ENCODE data around the gene C19orf67. TPM values are rescaled to one million over a fixed set of nuclear protein-coding genes. Genes with fewer than 3 reads are reported as not detected.

Gene C19orf67
- total RNA-seq, 4 donors from 2014 or later: not detected

DNA sequence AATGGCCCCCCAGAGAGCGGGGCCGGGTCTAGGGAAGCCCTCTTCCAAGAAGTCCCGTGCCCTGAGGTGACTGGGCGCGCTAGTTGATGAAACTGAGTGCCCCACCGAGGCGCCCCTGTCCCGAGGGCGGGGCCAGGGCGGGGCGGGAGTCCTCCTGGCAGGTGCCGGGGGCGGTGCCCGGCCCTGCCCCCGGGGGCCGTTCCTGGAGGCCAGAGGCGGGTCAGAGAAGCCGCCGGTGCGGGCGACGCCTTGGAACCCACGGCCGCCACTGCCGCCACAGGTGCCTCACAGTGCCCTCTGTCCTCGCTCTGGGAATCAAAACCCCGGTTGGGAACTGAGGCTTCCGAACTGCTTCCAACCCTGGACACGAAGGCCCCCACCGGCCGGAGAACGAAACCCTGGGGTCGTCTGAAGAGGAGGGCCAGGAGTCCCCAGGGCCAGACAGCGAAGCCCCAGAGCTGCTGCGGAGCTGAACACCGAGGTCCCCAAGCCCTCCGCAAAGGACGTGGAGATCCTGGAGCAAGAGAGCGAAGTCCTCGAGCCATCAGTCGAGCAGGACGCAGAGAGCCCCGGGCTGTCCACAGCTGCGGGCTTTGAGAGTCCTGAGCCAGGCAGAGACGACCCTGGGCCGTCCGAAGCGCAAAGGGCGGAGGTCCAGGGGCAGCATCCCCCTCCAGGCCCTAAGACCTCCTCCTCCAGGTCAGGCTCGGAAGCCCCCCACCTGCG lies 12.9 kb downstream of the C19orf67 start, which contains the start of gene MISP3:
Gene MISP3, plus strand, starts transcription at position 252 of the 726 bp plus-strand sequence. CDS start 524 bp downstream, outside the sequence.
- H3K27ac ChIP-seq: peak within 1 kb of the TSS; percentile 86 to 97 (median 90)
- DNase-seq: peak in 1 of 2 donors; percentile 75

GRCh38 chr19:14070268-14071050 lies 15.1 kb downstream of the C19orf67 start:
- intact Hi-C loops (cut with DNase I; ENCODE audit: low total_unique reads): loop anchor here (5.0 to 10.0 kb wide), 2 partner anchors 278 to 476 kb away; no protein-coding TSS in a partner anchor

More for the DNA sequence above, 12.9 kb downstream of the C19orf67 start, which contains the start of gene MISP3:
- peaks cover 20 to 32% of the 10 kb centered on the region in 2 donors for H3K4me1 ChIP-seq
- peak within 1 kb of the TSS; percentile 71 to 93 (median 74) for H3K4me3 ChIP-seq
- no peaks in the 10 kb centered on the region for H3K27me3 ChIP-seq
- peak; percentile 69 to 82 for TF ChIP-seq POLR2A (IDR thresholded peaks at IDR 0.05)
- TF ChIP-seq, protein P1, sequence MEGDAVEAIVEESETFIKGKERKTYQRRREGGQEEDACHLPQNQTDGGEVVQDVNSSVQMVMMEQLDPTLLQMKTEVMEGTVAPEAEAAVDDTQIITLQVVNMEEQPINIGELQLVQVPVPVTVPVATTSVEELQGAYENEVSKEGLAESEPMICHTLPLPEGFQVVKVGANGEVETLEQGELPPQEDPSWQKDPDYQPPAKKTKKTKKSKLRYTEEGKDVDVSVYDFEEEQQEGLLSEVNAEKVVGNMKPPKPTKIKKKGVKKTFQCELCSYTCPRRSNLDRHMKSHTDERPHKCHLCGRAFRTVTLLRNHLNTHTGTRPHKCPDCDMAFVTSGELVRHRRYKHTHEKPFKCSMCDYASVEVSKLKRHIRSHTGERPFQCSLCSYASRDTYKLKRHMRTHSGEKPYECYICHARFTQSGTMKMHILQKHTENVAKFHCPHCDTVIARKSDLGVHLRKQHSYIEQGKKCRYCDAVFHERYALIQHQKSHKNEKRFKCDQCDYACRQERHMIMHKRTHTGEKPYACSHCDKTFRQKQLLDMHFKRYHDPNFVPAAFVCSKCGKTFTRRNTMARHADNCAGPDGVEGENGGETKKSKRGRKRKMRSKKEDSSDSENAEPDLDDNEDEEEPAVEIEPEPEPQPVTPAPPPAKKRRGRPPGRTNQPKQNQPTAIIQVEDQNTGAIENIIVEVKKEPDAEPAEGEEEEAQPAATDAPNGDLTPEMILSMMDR (IDR thresholded peaks at IDR 0.05 in 4 of 5, conservative IDR thresholded peaks at IDR 0.05 in 1 of 5): no peak
- in situ Hi-C loops (cut with MboI; ENCODE audit: low sequenced_read_pairs in 4 of 4) (loop anchor here (5.0 to 25.0 kb wide), 4 partner anchors 70 to 485 kb away; partner anchors contain the start of gene NANOS3 (in 1 of the 4)), intact Hi-C loops (cut with DNase I; ENCODE audit: low total_unique reads) (loop anchor here (1.0 to 10.0 kb wide), 7 partner anchors 42 to 478 kb away; partner anchors contain the start of genes ASF1B and RFX1)
- no peaks in the 10 kb centered on the region for H3K36me3 ChIP-seq
- H3K9me3 ChIP-seq: no peaks in the 10 kb centered on the region
- peak; percentile 45 to 52 for ATAC-seq

GRCh38 chr19:14066134-14066533 lies 19.4 kb downstream of the C19orf67 start:
- TF ChIP-seq POLR2A (IDR thresholded peaks at IDR 0.05): no peak
- TF ChIP-seq, protein P1 (IDR thresholded peaks at IDR 0.05 in 4 of 5, conservative IDR thresholded peaks at IDR 0.05 in 1 of 5): no peak
- ATAC-seq (no peak), DNase-seq (no peak)
- Histone ChIP-seq H3K9me3 (no peaks in the 10 kb centered on the region), H3K27me3 (peaks cover 0 to 16% (median 0%) of the 10 kb centered on the region in 3 donors), H3K27ac (no peak overlapping the region), H3K4me1 (no peaks in the 10 kb centered on the region), H3K36me3 (no peaks in the 10 kb centered on the region), H3K4me3 (no peak overlapping the region)
- intact Hi-C loops (cut with DNase I; ENCODE audit: low total_unique reads) (no loop called here), in situ Hi-C loops (cut with MboI; ENCODE audit: low sequenced_read_pairs in 4 of 4) (loop anchor here (25.0 kb wide), 2 partner anchors 454 to 479 kb away; no protein-coding TSS in a partner anchor)

More at GRCh38 chr19:14070268-14071050, 15.1 kb downstream of the C19orf67 start:
- H3K9me3 ChIP-seq: no peaks in the 10 kb centered on the region
- no peak overlapping the region for H3K27ac ChIP-seq
- no peak for DNase-seq
- ATAC-seq: no peak
- no peak for TF ChIP-seq POLR2A (IDR thresholded peaks at IDR 0.05)
- TF ChIP-seq, protein P1 (IDR thresholded peaks at IDR 0.05 in 4 of 5, conservative IDR thresholded peaks at IDR 0.05 in 1 of 5): no peak
- no peaks in the 10 kb centered on the region for H3K27me3 ChIP-seq
- H3K36me3 ChIP-seq: no peaks in the 10 kb centered on the region
- no peak overlapping the region for H3K4me3 ChIP-seq
- in situ Hi-C loops (cut with MboI; ENCODE audit: low sequenced_read_pairs in 4 of 4): loop anchor here (5.0 to 25.0 kb wide), 4 partner anchors 72 to 483 kb away; partner anchors contain the start of gene NANOS3 (in 1 of the 4)
- peaks cover 17 to 30% of the 10 kb centered on the region in 2 donors for H3K4me1 ChIP-seq

DNA sequence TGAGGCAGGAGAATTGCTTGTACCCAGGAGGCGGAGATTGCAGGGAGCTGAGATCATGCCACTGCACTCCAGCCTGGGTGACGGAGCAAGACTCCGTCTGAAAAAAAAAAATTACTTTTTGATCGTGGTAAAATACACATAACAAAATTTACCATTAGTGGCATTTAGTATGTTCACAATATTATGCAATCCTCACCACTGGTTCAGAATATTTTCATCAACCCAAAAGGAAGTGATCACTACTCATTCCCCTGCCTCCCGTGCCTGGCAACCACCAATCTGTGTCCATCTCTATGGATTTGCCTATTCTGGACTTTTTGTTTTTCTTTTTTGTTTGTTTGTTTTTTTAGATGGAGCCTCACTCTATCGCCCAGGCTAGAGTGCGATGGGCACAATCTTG lies 22.5 kb downstream of the C19orf67 start:
- no peak for TF ChIP-seq POLR2A (IDR thresholded peaks at IDR 0.05)
- TF ChIP-seq, protein P1 (IDR thresholded peaks at IDR 0.05 in 4 of 5, conservative IDR thresholded peaks at IDR 0.05 in 1 of 5): no peak
- H3K4me3 ChIP-seq: no peak overlapping the region
- peaks cover 0 to 4% of the 10 kb centered on the region in 2 donors for H3K4me1 ChIP-seq
- peaks cover 16 to 43% (median 29%) of the 10 kb centered on the region in 3 donors for H3K27me3 ChIP-seq
- no peak overlapping the region for H3K27ac ChIP-seq
- ATAC-seq (no peak), DNase-seq (no peak)
- in situ Hi-C loops (cut with MboI; ENCODE audit: low sequenced_read_pairs in 4 of 4): loop anchor here (25.0 kb wide), 2 partner anchors 451 to 476 kb away; no protein-coding TSS in a partner anchor
- intact Hi-C loops (cut with DNase I; ENCODE audit: low total_unique reads): no loop called here
- H3K9me3 ChIP-seq: no peaks in the 10 kb centered on the region
- H3K36me3 ChIP-seq: no peaks in the 10 kb centered on the region
